ENCODE measurements around the gene ZNF587B.
"Not testable (repeated sequence)": the region's sequence is repeated elsewhere in the genome, so short reads cannot be mapped to it uniquely, and the experiment has no call there.

ZNF587B gene

DNA sequence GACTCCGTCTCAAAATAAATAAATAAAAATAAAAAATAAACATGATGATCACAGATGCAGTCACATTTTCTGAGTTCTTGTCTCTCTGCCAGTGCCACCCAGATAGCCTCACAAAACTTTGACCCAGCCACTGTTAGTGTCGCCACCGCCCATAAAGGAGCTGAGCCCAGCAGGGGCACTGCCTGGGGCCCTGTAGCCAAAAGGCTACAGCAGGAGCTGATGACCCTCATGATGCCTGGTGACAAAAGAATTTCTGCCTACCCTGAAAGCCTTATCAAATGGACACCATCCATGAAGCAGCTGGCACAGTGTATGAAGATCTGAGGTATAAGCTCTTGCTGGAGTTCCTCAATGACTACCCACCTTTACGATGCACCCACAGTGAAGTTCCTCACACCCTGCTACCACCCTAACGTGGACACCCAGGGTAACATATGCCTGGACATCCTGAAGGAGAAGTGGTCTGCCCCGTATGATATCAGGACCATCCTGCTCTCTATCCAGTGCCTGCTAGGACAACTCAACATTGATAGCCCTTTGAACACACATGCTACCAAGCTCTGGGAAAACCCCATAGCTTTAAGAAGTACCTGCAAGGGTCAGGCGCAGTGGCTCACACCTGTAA is 37.9 kb downstream of the ZNF587B start:
- TF ChIP-seq, protein P1, sequence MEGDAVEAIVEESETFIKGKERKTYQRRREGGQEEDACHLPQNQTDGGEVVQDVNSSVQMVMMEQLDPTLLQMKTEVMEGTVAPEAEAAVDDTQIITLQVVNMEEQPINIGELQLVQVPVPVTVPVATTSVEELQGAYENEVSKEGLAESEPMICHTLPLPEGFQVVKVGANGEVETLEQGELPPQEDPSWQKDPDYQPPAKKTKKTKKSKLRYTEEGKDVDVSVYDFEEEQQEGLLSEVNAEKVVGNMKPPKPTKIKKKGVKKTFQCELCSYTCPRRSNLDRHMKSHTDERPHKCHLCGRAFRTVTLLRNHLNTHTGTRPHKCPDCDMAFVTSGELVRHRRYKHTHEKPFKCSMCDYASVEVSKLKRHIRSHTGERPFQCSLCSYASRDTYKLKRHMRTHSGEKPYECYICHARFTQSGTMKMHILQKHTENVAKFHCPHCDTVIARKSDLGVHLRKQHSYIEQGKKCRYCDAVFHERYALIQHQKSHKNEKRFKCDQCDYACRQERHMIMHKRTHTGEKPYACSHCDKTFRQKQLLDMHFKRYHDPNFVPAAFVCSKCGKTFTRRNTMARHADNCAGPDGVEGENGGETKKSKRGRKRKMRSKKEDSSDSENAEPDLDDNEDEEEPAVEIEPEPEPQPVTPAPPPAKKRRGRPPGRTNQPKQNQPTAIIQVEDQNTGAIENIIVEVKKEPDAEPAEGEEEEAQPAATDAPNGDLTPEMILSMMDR (conservative IDR thresholded peaks at IDR 0.05): no peak
- TF ChIP-seq ZFX (IDR thresholded peaks at IDR 0.05): no peak
- H3K27ac ChIP-seq: no peak overlapping the region

DNA sequence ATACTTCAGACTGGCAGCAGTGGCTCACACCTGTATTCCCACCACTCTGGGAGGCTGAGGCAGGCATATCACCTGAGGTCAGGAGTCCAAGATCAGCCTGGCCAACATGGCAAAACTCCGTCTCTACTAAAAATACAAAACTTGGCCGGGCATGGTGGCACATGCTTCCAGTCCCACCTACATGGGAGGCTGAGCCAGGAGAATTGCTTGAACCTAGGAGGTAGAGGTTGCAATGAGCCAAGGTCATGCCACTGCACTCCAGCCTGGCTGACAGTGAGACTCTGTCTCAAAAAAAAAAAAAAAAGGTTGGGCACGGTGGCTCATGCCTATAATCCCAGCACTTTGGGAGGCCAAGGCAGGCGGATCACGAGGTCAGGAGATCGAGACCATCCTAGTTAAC is 39.6 kb downstream of the ZNF587B start:
- H3K27ac ChIP-seq: not testable (repeated sequence)

DNA sequence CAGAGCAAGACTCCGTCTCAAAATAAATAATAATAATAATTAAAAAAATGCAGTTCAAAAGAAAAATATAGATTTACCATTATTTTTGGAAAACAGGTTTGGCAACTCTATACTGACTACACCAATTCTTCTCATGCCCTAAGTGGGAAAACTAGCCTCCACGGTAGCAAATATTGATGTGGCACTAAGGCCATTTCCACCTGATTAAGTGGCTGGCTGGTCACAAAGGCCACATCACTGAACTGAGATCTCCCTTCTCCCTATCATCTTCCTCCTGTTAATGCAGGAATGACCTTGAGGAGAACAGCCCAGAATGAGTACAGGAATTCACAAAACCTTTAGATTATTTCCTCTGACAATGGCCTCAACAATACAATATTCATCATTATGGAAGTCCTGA is 40.1 kb downstream of the ZNF587B start:
- H3K27ac ChIP-seq: no peak overlapping the region
- TF ChIP-seq ZFX (IDR thresholded peaks at IDR 0.05): no peak
- TF ChIP-seq, protein P1 (conservative IDR thresholded peaks at IDR 0.05): no peak

DNA sequence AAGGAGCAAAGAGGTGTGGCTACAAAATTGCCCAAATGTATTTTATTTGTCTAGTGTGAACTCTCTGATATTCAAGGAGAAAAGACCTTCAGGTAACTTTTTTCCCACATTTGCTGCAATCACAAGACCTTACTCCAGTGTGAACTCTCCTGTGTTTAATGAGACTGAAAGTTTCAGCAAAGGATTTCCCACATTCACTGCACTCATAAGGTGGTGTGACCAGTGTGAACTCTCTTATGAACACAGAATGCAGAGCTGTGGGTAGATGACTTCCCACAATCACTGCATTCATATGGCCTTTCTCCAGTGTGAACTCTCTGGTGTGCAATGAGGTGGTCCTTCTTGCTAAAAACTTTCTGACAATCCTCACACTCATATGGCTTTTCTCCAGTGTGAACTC is 42.4 kb downstream of the ZNF587B start:
- no peak for TF ChIP-seq ZFX (IDR thresholded peaks at IDR 0.05)
- TF ChIP-seq, protein P1 (conservative IDR thresholded peaks at IDR 0.05): no peak
- H3K27ac ChIP-seq: no peak overlapping the region

DNA sequence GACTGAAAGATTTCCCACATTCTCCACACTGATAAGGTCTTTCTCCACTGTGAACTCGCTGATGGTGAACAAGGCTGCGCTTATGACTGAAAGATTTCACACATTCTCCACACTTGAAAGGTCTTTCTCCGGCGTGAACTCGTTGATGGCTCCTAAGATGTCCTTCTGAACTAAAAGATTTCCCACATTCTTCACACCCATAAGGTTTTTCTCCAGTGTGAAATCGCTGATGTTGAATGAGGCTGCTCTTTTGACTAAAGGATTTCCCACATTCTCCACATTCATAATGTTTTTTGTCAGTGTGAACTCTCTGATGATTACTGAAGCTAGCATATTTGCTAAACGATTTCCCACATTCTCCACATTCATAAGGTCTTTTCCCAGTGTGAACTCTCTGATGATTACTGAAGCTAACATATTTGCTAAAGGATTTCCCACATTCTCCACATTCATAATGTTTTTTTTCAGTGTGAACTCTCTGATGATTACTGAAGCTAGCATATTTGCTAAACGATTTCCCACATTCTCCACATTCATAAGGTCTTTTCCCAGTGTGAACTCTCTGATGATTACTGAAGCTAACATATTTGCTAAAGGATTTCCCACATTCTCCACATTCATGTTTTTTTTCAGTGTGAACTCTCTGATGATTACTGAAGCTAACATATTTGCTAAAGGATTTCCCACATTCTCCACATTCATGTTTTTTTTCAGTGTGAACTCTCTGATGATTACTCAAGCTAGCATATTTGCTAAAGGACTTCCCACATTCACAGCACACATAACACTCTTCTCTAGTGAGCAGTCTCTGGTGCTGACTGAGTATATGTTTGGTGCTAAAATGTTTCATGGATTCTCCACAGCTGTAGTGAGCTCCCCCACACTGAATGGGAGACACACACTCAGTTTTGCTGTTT is 44.0 kb downstream of the ZNF587B start:
- not testable (repeated sequence) for H3K27ac ChIP-seq

DNA sequence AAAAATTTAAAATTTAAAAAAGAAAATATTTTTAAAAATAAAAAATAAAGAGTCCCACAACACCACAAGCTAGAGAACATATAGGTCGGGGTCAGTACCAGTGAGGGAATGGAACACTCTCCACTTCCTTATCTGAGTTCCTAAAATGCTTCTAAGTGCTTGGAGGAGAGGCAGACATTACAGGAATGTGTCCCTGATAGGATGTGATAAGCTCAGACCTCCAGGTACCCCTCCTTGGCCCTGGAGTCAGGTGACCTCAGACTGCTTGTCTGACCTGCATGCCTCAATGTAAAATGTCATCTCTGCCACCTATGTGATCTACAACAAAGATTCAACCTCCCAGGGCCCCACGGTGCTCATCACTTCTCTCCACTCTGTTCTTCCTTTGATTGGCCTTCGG is 55.9 kb downstream of the ZNF587B start:
- no peak overlapping the region for H3K27ac ChIP-seq
- TF ChIP-seq, protein P1 (conservative IDR thresholded peaks at IDR 0.05): no peak
- no peak for TF ChIP-seq ZFX (IDR thresholded peaks at IDR 0.05)

GRCh38 chr19:57887195-57887941 is 57.3 kb downstream of the ZNF587B start:
- no peak overlapping the region for H3K27ac ChIP-seq

More at GRCh38 chr19:57887195-57887941, 57.3 kb downstream of the ZNF587B start:
- no peak for TF ChIP-seq ZFX (IDR thresholded peaks at IDR 0.05)
- TF ChIP-seq, protein P1 (conservative IDR thresholded peaks at IDR 0.05): no peak
